ENCODE data around the gene TXNL1.

Gene TXNL1

GRCh38 chr18:56650944-56651770, 12.8 kb upstream of the TXNL1 start, which contains the start of gene WDR7:
Gene WDR7 (plus strand): TSS chr18:56651359. CDS start chr18:56672516, 21,157 bp downstream.
- H3K4me3 ChIP-seq (ENCODE audit: low read depth in 1 of 2, low read length in 1 of 2) = peak within 1 kb of the TSS; percentile 95 to 97
- H3K36me3 ChIP-seq = no peaks in the 10 kb centered on the region
- no peaks in the 10 kb centered on the region for H3K27me3 ChIP-seq
- peak; percentile 35 for TF ChIP-seq CTCF (IDR thresholded peaks at IDR 0.05)
- H3K9me3 ChIP-seq = no peaks in the 10 kb centered on the region
- peak within 1 kb of the TSS; percentile 95 for H3K27ac ChIP-seq
- peaks cover 45 to 53% of the 10 kb centered on the region in 2 experiments for H3K4me1 ChIP-seq (ENCODE audit: control insufficient read depth in 1 of 2, insufficient read depth in 1 of 2, low read depth in 1 of 2, low read length in 1 of 2)

GRCh38 chr18:56649996-56650395, 11.6 kb upstream of the TXNL1 start:
- Histone ChIP-seq H3K9me3 (no peaks in the 10 kb centered on the region), H3K27me3 (no peaks in the 10 kb centered on the region), H3K4me3 (ENCODE audit: low read depth in 1 of 2, low read length in 1 of 2) (no peak overlapping the region), H3K27ac (no peak overlapping the region), H3K36me3 (no peaks in the 10 kb centered on the region), H3K4me1 (ENCODE audit: control insufficient read depth in 1 of 2, insufficient read depth in 1 of 2, low read depth in 1 of 2, low read length in 1 of 2) (peaks cover 37 to 42% of the 10 kb centered on the region in 2 experiments)
- no peak for TF ChIP-seq CTCF (IDR thresholded peaks at IDR 0.05)

- H3K36me3 ChIP-seq = no peaks in the 10 kb centered on the region
- TF ChIP-seq CTCF (IDR thresholded peaks at IDR 0.05) = no peak
- H3K9me3 ChIP-seq = no peaks in the 10 kb centered on the region
- no peak overlapping the region for H3K27ac ChIP-seq
- H3K4me3 ChIP-seq (ENCODE audit: low read depth in 1 of 2, low read length in 1 of 2) = no peak overlapping the region
- H3K4me1 ChIP-seq (ENCODE audit: control insufficient read depth in 1 of 2, insufficient read depth in 1 of 2, low read depth in 1 of 2, low read length in 1 of 2) = peaks cover 25% of the 10 kb centered on the region in 2 experiments
- H3K27me3 ChIP-seq = no peaks in the 10 kb centered on the region
These were observed 9.8 kb upstream of the TXNL1 start for GRCh38 chr18:56647951-56648893.

GRCh38 chr18:56647071-56647470, 8.7 kb upstream of the TXNL1 start:
- Histone ChIP-seq H3K27ac (no peak overlapping the region), H3K9me3 (no peaks in the 10 kb centered on the region), H3K27me3 (no peaks in the 10 kb centered on the region), H3K4me3 (ENCODE audit: low read depth in 1 of 2, low read length in 1 of 2) (no peak overlapping the region), H3K4me1 (ENCODE audit: control insufficient read depth in 1 of 2, insufficient read depth in 1 of 2, low read depth in 1 of 2, low read length in 1 of 2) (peaks cover 14% of the 10 kb centered on the region in 2 experiments), H3K36me3 (no peaks in the 10 kb centered on the region)
- TF ChIP-seq CTCF (IDR thresholded peaks at IDR 0.05) = no peak

GRCh38 chr18:56645415-56646016, 7.1 kb upstream of the TXNL1 start:
- Histone ChIP-seq H3K27ac (no peak overlapping the region), H3K4me3 (ENCODE audit: low read depth in 1 of 2, low read length in 1 of 2) (no peak overlapping the region), H3K36me3 (no peaks in the 10 kb centered on the region), H3K4me1 (ENCODE audit: control insufficient read depth in 1 of 2, insufficient read depth in 1 of 2, low read depth in 1 of 2, low read length in 1 of 2) (peaks cover 1 to 2% of the 10 kb centered on the region in 2 experiments), H3K9me3 (no peaks in the 10 kb centered on the region), H3K27me3 (no peaks in the 10 kb centered on the region)
- TF ChIP-seq CTCF (IDR thresholded peaks at IDR 0.05) = peak; percentile 17

Measured in neutrophil (primary cell).